AG08395 (cell line): ENCODE data around the gene TNFAIP8L3.

ENCODE experiments used
- DNase-seq: peaks from one replicate; pipeline ENCODE4 v3.0.0; 2012; ENCODE audit warnings: mixed read lengths, low spot score

The TNFAIP8L3 gene

DNA sequence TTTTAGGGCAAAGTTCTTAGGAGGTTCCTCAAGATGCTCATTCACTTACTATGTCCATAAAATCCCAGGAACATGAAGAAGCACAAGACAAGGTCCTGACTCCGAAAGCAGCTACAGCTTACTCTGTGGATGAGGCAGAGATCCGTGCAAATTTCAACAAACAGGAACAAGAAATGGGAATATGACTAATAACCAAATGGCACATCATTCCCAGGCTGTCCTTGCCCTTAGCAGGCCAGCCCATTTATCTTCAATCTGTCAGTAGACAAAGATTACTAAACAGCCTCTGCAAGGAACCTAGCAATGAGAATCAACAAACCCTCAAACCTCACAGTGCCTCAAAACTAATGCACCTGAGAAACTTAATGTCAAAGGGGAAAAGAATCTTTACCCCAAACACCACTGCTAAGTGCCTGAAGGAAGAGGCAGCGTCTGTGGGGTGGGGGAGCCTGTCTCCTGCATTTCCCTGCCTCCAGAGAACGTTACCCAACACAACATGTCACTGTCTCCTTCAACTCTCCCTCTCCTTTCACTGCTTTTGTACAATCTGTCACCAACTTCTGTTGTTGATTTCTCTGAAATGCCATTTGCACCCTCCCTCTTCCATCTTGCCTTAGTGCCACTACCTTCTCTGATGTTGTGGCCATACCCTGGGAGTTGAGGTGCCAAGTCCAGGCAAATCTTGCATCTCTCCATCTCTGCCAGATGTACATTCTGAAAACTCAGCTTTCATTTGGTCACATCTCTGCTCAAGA lies 4.8 kb downstream of the TNFAIP8L3 start:
- DNase-seq, result peak; percentile 32

DNA sequence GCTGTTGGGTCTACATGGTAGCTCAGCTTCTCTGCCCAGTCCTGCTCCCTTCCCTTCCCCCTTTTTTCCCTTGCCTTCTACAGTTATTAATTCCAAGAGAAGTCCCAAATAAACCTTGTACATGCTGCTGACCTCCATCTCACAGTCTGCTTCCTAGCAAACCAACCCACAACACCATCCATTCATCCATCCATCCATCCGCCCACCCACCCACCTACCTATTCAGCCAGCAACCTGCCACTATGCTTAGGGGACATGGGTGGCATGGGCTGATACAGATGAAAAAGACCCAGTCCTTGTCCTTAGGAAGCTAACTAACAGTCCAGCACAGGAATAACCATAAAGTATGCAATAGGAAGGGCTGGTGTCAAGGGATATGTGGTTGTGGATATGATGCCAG lies 5.7 kb downstream of the TNFAIP8L3 start:
- DNase-seq, result no peak

DNA sequence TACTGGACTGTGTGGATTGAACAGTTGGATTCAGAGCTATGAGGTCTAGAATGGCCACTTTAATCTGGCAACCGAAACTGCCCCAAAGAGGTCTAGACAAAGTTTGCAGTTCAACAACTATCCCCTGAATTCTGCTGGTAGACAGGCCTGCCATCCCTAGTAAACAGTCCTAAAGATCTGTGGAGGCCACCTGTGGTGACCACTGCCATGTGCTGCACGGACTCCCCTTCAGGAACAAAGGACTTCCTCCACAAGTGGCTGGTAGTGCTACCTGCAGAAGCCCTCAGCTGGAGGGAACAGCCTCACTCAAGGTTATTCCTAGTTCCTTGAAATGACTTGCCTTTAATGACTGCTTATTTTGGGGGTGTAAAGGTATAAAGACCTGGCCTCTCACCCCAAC lies 6.1 kb downstream of the TNFAIP8L3 start:
- DNase-seq, result no peak

DNA sequence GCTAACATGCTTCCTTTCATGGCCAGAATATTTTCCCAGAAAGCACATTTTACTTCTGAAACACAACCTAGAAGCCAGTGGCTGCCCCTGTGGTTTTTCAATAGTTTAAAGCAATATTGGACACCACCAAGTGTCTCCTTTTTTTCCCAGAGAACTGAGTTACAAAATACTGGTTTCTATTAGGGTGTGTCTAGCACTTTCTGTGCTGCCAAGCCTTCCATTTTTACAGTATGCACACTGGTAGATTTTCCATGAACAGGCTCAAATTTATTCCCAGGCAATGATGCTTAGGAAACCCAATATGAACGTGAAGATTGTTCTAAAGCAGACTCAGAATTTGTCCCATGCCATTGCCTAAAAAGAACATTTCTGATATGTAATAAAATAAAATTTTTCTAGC lies 7.2 kb downstream of the TNFAIP8L3 start:
- DNase-seq, result no peak

DNA sequence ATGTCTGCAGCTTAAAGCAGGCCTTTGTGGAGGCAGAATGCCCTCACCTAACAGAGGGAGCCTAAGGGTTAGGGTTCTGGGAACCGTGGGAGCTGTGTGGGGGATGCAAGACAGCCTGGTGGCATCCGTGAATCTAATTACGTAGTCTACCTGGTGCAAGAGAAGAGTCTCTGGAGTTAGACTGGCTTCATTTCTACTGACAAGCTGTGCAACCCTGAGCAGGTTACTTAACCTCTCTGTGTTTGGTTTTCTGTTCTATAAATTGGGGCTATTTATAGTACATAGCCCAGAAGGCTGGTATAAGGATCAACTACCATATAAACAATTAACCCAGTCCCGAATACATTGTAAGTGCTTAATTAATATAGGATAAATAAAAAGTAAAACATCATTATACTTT lies 8.3 kb downstream of the TNFAIP8L3 start:
- no peak for DNase-seq

DNA sequence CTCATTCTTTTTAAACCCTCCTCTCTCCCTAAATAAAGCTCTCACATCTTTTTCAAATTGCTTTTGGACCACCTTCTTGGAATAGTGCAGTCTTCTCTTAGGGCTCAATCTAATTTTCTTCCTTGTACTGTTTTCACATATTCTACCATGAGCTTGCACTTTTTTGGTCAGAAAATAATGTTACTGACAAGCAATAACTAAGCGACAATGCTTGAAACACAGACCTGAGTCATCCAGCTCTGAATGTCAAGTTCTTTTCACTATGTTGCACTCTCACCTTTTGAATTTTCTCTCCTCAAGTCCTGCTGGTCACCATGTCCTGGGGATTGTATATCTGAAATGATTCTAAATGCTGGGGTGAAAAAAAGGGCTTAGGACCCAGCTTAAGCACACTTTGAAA lies 8.9 kb downstream of the TNFAIP8L3 start:
- DNase-seq, result no peak

DNA sequence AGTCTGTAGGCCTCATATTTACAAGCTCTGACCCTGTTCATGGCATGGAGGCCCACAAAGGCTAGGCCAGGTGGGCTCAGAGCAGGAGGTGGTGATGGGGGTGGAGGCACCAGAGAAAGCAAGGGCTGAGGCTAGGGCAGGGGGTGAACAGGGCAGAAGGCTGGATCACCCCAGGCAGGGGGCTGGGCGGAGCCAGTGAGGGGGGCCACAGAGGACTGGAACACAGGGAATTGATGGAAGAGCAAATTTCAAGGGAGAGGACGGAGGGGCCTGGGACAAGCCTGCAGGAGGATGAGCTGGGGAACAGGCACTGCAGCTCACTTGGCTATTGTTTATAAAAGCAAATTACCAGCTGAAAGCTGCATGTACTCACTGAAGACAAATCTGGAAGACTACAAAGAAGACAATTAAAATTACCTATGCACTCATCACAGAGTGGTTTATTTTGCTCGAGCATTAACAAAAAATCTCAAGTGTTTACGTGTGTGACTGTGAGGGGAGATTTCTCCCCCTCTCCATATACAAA lies 11.0 kb downstream of the TNFAIP8L3 start:
- DNase-seq, result no peak

DNA sequence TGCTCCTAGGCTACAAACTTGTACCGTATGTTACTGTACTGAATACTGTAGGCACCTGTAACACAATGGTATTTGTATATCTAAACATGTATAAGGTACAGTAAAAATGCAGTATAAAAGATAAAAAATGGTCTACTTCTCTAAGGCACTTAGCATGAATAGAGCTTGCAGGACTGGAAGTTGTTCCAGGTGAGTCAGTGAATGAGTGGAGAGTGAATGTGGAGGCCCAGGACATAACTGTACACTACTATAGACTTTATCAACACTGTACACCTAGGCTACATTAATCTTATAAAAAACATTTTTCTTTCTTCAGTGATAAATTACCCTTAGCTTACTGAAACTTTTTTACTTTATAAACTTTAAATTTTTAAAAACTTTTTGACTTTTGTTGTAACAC lies 12.5 kb downstream of the TNFAIP8L3 start:
- no peak for DNase-seq

DNA sequence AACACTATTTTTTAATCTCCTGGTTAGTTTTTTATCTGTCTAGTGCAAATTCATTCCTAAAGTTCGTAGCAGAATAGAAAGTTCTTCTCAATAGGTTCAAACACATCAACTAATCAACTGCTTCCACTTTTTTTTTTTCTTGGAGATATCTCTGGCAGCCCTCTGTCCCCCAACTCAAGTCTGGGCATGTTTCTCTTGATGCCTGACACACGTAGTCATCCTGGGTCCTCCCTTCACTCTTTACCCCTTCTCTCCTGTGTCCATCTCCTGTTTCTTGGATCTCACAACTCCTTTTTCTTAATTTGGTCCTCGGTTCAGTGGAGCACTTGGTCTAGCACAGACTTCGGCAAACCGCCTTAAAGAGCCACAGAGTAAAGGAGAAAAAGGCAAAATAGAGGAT lies 14.4 kb downstream of the TNFAIP8L3 start:
- DNase-seq, result no peak

DNA sequence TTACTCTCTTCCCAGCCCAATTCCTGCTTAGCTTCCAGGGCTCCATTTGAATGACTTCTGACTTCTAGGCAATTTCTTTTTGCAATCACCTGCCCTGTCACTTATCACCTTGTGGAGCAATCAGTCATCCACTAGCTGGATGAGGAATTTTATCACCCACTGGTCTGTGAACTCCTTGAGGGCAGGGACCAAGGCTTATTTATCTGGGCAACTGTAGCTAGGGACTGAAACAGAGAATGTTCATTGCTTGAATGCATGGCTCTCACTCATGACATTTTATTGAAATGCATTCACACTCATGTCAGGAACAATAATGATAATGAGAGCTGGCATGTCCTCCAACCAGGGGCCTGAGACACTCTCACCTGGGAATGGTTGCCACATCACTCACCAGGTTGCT lies 15.5 kb downstream of the TNFAIP8L3 start:
- no peak for DNase-seq

DNA sequence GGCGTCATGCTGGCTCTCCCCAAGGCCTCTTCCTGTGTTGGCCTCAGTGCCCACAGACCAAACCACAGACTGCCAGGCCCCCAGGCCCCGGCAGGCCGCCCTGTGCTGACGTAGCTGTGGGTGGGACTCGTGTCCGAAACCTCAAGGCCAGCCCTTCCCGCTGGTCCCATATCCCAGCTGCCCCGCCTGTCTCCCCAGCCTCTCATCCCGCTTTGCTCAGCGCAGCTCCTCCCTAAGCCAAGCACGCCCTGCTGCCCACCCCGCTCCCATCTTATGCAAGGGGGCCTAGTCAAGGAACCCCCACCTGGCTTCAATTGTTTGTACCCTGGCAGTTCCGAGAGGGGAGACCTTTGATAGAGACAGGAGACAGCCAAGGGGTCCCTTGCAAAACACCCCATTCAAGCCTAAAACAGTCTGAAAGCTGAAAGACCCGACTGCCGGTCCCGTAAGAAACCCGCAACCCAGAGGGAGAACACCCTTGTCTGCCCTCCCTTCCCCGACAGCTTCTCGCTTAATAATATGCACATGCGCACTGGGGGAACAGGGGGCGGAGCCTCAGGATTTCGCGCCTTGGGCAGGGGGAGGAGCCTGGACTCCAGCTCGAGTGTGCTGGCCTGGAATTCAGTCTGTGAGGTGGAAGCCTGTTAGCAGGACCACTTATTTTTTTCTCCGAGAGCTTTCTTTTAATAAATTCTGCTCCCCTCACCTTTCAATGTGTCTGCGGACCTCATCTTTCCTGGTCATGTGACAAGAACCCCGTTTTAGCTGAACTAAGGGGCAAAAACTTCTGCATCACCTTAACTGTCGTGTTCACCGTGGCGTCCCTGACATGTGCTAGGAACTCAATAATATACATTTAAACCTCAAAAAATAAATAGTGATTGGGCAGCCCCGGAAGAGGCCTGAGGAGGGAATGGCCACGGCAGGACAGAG lies 17.2 kb downstream of the TNFAIP8L3 start:
- peak; percentile 78 for DNase-seq

DNA sequence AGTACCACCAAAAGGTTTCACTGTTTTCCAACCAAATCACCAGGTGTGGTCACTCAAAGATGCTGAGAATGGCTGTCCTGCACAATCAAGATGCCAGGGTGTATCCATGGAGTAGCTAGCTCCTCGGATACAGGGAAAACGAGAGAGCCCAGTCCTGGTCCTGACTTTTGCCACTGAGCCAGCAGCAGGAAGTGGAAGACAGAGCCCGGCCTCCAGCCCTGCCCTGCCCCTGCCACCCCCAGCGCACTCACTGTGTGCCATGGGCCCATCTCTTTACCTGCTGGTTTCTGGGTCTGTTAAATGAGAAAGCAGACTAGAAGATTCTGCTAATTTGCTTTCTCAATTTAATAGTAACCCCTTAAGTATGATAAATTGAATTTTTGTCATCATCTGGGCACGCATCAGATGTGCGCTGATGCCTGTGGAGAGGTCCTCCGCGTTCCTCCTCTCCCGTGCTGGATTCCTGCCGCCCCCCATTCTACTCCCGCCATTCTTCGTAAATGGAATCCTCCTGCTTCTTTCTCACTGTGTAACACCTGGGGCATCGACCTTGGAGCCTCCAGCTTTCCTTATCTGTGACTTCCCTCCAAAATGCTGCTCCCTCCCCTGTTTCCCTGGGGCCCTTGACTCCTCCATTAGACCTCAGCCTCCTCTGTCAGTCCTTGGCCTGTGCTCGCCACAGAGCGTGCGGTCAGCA lies 18.0 kb downstream of the TNFAIP8L3 start:
- DNase-seq, result no peak

DNA sequence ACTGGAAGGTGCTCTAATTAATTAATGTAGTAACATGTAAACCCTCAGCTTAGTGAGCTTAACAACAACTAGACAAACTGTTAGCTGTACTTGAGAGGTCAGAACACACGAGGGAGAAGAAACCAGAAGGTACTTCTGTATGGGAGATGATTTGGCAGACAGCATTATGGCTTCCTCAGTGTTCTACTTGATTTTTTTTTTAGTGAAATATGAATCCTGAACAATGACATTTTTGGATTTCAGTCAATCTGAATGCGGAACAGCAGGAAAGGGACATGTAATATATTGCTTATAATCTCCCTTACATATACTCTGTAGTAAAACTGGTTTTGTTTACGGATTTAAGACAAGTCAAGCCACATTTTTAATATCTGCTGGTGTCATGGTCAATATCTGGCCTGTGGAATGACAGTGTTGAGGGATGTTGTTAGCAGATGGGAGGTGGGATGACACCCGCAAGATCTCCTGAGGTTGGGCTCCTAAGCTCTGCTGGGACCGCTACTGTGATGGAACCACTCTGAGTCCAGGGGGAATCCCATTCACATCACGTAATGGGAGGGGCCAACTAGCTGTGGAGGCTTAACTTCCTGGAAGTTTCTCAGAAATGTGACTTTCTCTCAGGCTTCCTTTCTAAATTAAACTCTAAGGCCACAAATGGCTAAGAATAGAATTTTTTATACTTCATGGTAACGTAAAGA lies 18.7 kb downstream of the TNFAIP8L3 start:
- no peak for DNase-seq

DNA sequence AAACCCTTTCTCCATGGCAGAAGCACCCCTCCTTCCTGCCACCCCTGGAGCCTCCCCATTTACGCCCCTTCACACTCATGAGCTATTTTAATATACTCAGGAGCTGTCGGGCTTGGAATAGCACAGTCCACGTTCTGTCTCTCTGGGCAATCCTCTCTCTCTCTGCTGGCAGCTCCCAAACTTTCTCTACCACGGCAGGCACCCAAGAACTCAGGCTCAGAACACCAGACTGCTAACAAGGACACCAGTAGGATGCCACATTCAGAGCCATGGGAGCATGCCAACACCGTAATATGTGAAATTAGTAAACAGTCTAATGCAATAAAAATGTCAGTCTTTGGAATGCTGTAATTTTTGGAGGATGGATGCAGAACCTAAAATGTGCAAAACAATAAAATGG lies 19.3 kb downstream of the TNFAIP8L3 start:
- peak; percentile 41 for DNase-seq

DNA sequence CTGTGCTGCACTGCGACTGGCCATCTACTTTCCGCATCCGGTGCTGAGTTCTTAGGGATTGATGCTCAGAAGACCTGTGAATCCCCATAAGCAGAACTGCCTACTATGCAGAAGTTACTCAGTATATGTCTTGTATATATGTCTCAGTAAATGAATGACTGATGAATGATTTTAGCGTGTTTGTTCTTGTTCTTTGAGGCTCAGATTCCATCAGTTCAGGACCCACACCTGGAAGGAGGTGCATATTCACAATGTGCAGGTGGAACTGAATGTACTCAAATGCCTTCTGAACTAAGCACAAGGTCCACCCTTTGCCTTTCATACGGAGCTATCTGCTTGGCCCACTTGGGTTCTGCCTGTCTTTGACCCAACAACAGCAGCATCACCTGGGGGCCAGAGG lies 19.8 kb downstream of the TNFAIP8L3 start:
- DNase-seq, result no peak

DNA sequence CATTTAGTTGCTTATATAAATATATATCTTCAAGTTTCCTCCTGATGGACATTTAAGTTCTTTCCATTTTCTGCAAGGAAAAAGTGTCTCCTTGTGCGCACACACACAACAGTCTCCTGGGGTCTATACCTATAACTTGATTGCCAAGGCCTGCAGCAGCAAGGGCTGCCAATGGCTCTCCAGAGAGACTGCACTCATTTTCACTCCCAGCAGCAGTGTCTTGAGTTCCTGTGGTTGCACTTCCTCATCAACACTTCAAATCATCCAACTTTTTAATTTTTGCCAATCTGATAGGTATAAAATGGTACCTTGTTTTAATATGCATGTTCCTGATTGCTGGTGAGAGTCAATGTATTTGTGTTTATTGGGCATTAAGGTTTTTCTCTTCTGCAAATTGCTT lies 23.1 kb downstream of the TNFAIP8L3 start:
- no peak for DNase-seq

DNA sequence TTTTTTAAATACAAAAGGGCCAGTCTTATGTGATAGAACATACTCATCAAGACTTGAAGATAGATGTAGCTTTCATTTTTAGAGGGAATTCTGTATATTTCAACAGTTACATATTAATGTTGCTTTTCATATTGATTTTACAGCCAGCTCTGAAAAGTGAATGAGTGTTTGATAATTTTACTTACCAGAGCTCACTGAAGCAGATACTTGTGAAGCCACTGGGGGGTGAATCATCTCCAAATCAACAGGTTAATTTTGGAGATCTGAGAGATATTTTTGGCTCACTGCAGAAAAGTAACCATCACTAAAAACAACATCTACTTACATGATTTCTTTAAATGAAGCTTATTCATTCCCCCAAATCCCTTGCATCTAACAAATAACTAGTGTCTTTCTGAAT lies 24.7 kb downstream of the TNFAIP8L3 start:
- DNase-seq, result no peak

DNA sequence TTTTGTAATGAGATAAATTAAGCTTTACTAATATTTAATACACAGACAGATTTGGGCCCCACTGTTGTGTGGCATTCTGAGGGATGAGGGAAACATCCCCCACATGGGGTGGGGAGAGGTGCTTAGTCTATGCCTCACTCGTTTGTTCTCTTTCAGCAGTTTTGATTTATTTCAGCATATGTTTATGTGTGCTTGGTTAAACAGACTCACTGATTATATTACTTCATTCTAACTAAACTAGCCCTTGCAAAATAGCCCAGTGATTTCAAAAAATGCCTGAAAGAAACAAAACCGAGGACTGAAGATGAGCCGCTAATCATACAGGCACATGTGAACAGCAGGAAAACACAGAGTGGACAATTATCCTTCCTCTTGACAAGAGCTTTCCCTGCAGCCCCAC lies 27.2 kb downstream of the TNFAIP8L3 start:
- DNase-seq, result no peak

DNA sequence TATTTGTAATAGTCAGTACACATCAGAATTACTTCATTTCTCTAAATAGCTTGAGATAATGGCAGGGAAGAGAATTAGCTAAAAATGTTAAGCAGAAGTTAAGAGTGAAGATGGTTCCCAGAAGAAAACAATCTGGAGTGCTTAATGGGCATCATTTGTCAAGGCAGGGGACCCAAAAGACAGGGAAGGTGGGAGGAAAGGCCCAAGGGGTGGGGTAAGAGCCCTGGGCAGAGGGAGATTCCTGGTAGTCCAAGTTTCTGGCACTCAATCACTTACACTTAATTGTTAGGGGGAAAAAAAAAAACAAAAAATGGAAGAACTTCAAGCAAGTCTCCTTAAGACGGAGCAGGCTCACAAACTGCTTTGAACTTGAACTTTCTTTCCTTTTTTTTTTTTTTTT lies 28.9 kb downstream of the TNFAIP8L3 start:
- no peak for DNase-seq

DNA sequence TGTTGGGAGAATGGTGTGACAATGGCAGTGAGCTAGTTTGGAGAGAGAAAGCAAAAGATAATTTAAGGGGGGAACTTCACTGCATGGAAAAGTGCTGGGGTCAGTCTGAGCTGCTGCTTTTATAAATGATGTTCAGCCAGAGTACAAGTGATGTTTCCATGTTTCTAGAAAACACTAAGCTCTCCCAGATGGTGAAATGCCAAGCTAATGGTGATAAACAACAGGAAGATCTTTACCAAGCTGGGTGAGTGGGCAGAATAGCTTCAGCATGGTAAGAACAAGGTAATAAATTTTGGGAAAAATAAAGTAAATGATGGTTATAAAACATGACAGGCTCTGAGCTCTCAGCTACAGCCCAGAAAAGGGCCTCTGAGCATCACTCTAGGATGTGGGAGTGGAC lies 29.4 kb downstream of the TNFAIP8L3 start:
- no peak for DNase-seq

DNA sequence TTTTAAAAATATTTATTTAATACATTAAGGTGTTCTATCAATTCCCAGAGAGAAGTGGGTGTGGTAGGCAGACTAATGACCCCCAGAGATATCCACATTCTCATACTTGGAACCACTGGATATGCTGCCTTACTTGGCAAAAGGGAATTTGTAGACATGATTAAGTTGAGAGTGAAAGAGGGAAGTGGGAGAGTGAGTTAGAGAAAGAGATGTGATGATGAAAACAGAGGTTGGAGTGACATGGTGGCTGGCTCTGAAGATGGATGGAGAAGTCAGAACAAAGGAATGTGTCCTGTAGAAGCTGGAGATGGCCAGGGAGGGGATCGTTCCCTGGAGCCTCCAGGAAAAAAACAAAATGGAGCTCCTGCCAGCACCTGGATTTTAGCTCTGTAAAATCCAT lies 32.0 kb downstream of the TNFAIP8L3 start:
- DNase-seq, result no peak
